Measurements from ENCODE around the gene ACTR1A.

- TF ChIP-seq POLR2A (IDR thresholded peaks at IDR 0.05) = no peak
- TF ChIP-seq, protein P1, sequence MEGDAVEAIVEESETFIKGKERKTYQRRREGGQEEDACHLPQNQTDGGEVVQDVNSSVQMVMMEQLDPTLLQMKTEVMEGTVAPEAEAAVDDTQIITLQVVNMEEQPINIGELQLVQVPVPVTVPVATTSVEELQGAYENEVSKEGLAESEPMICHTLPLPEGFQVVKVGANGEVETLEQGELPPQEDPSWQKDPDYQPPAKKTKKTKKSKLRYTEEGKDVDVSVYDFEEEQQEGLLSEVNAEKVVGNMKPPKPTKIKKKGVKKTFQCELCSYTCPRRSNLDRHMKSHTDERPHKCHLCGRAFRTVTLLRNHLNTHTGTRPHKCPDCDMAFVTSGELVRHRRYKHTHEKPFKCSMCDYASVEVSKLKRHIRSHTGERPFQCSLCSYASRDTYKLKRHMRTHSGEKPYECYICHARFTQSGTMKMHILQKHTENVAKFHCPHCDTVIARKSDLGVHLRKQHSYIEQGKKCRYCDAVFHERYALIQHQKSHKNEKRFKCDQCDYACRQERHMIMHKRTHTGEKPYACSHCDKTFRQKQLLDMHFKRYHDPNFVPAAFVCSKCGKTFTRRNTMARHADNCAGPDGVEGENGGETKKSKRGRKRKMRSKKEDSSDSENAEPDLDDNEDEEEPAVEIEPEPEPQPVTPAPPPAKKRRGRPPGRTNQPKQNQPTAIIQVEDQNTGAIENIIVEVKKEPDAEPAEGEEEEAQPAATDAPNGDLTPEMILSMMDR (IDR thresholded peaks at IDR 0.05) = no peak
These were observed 40.4 kb upstream of the ACTR1A start for GRCh38 chr10:102542800-102543418.

Measured in adrenal gland (tissue), 5 donors.